DOHH2 (cell line): ENCODE results near the gene RHCE.

ENCODE experiments used
- H3F3A ChIP-seq: fragments of 200-600 bp; sonication (generic), shearing (Covaris generic); 2 replicates; pipeline ENCODE4 v1.6.0; 2016; ENCODE audit warnings: antibody characterized with exemption, mild to moderate bottlenecking; ENCODE audit not compliant: control insufficient read depth, insufficient read depth
- H3K27ac ChIP-seq: fragments of 200-600 bp; sonication (generic); 2 replicates; pipeline ENCODE4 v1.5.1; 2014; ENCODE audit warnings: low read depth, mild to moderate bottlenecking, low read length, moderate library complexity
- H3K27me3 ChIP-seq: fragments of 200-600 bp; sonication (generic); 2 replicates; pipeline ENCODE4 v1.6.1; 2014; ENCODE audit warnings: mild to moderate bottlenecking, low read length, mixed read lengths; ENCODE audit not compliant: control insufficient read depth
- H3K36me3 ChIP-seq: fragments of 200-600 bp; sonication (generic); 2 replicates; pipeline ENCODE4 v1.6.1; 2014; ENCODE audit warnings: mild to moderate bottlenecking, low read length, moderate library complexity, mixed read lengths; ENCODE audit not compliant: control insufficient read depth
- H3K4me1 ChIP-seq: fragments of 200-600 bp; sonication (generic); 2 replicates; pipeline ENCODE4 v1.6.1; 2014; ENCODE audit warnings: mild to moderate bottlenecking, low read length, mixed read lengths; ENCODE audit not compliant: control insufficient read depth
- H3K4me2 ChIP-seq: fragments of 200-600 bp; sonication (generic); 2 replicates; pipeline ENCODE4 v1.6.0; 2014; ENCODE audit warnings: mild to moderate bottlenecking, low read length, moderate library complexity
- H3K4me3 ChIP-seq: fragments of 200-600 bp; sonication (generic); 2 replicates; pipeline ENCODE4 v1.5.1; 2014; ENCODE audit warnings: mild to moderate bottlenecking, low read length, mixed read lengths
- H3K79me2 ChIP-seq: fragments of 200-600 bp; sonication (generic); 2 replicates; pipeline ENCODE4 v1.6.1; 2014; ENCODE audit warnings: mild to moderate bottlenecking, low read length, mixed read lengths; ENCODE audit not compliant: control insufficient read depth
- H3K9me2 ChIP-seq: fragments of 200-600 bp; sonication (generic); replicated peaks from 2 replicates; pipeline ENCODE4 v1.6.1; 2014; ENCODE audit warnings: mild to moderate bottlenecking, low read length, mixed read lengths; ENCODE audit not compliant: control insufficient read depth
- H3K9me3 ChIP-seq: fragments of 200-600 bp; sonication (generic); 2 replicates; pipeline ENCODE4 v1.6.1; 2014; ENCODE audit warnings: antibody characterized with exemption, low read length, mixed read lengths; ENCODE audit not compliant: control insufficient read depth, insufficient read depth
- H4K20me1 ChIP-seq: fragments of 200-600 bp; sonication (generic); 2 replicates; pipeline ENCODE4 v1.6.0; 2014; ENCODE audit warnings: low read depth, mild to moderate bottlenecking, antibody characterized with exemption, low read length, moderate library complexity; ENCODE audit not compliant: control insufficient read depth, insufficient read depth
- CTCF ChIP-seq: fragments of 200-600 bp; sonication (generic); IDR thresholded peaks from one replicate; pipeline ENCODE4 v1.5.1; 2014; ENCODE audit warnings: antibody characterized with exemption, mild to moderate bottlenecking, low read depth, low read length; ENCODE audit not compliant: poor library complexity, severe bottlenecking
- EZH2phosphoT487 ChIP-seq: fragments of 200-600 bp; sonication (generic); IDR thresholded peaks from 2 replicates; pipeline ENCODE4 v1.6.1; 2017; ENCODE audit warnings: borderline replicate concordance, mild to moderate bottlenecking, antibody characterized with exemption, low read length, moderate library complexity, mixed read lengths

The RHCE gene

GRCh38 chr1:25460020-25460419 is 39.4 kb upstream of the RHCE start:
- Histone ChIP-seq H3K27me3 (no peaks in the 10 kb centered on the region), H3K27ac (no peak overlapping the region), H3K9me3 (no peaks in the 10 kb centered on the region), H4K20me1 (no peaks in the 10 kb centered on the region; the same call in 1 of the 2 replicates), H3K4me2 (no peak overlapping the region), H3K4me3 (no peak overlapping the region), H3K79me2 (peaks cover 37% of the 10 kb centered on the region), H3K4me1 (no peaks in the 10 kb centered on the region), H3F3A (peaks cover 3% of the 10 kb centered on the region; the same call in 1 of the 2 replicates), H3K9me2 (no peaks in the 10 kb centered on the region), H3K36me3 (peaks cover 64% of the 10 kb centered on the region)
- TF ChIP-seq CTCF: no peak
- no peak for TF ChIP-seq EZH2phosphoT487

- Histone ChIP-seq H3K4me2 (no peak overlapping the region), H4K20me1 (no peaks in the 10 kb centered on the region; the same call in 1 of the 2 replicates), H3K79me2 (peaks cover 28% of the 10 kb centered on the region), H3K9me2 (no peaks in the 10 kb centered on the region), H3K9me3 (no peaks in the 10 kb centered on the region), H3K27me3 (no peaks in the 10 kb centered on the region), H3F3A (peaks cover 3% of the 10 kb centered on the region; the same call in 1 of the 2 replicates), H3K4me3 (no peak overlapping the region), H3K36me3 (peaks cover 64% of the 10 kb centered on the region), H3K4me1 (no peaks in the 10 kb centered on the region), H3K27ac (no peak overlapping the region)
- no peak for TF ChIP-seq CTCF
- no peak for TF ChIP-seq EZH2phosphoT487
Measured at GRCh38 chr1:25458541-25459298, 38.1 kb upstream of the RHCE start.

- no peaks in the 10 kb centered on the region for H3K9me2 ChIP-seq
- no peaks in the 10 kb centered on the region; the same call in 1 of the 2 replicates for H4K20me1 ChIP-seq
- peaks cover 60% of the 10 kb centered on the region for H3K36me3 ChIP-seq
- no peaks in the 10 kb centered on the region for H3K9me3 ChIP-seq
- no peaks in the 10 kb centered on the region for H3K27me3 ChIP-seq
- peaks cover 10% of the 10 kb centered on the region for H3K4me1 ChIP-seq
- H3F3A ChIP-seq: peaks cover 2% of the 10 kb centered on the region; the same call in 1 of the 2 replicates
- no peak for TF ChIP-seq EZH2phosphoT487
- no peak for TF ChIP-seq CTCF
- no peak overlapping the region for H3K27ac ChIP-seq
- no peak overlapping the region for H3K4me3 ChIP-seq
- H3K4me2 ChIP-seq: no peak overlapping the region
- peaks cover 11% of the 10 kb centered on the region for H3K79me2 ChIP-seq
Measured at GRCh38 chr1:25456502-25456901, 35.9 kb upstream of the RHCE start.
